ENCODE results near the gene MST1R. TPM values are rescaled to one million over a fixed set of nuclear protein-coding genes. Genes with fewer than 3 reads are reported as not detected.

The MST1R gene
- total RNA-seq, 1 experiment from 2014 or later = 39.0 TPM

DNA sequence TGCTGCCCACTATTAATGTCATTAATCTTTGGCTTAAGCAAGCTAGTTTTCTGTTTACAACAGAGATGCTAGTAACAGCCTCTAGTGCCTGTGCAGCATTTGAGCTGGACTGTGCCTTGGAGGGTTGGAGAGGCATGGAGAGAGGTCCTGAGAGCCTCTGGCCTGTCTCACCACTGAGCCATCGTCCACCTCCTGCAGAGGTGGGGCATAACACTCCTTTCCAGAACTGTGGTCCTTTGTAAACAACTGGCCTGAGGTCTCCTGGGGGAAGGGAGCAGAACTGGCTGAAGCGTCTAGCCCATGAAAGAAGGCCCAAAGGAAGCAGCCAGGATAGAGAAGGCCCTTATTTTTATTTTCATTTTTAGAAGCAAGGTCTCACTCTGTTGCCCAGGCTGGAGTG lies 24.0 kb downstream of the MST1R start:
- ChIA-PET POLR2A (ENCODE audit: unreplicated experiment) (interaction anchor here (0.6 kb wide), 1 partner anchor 39 kb away, joined by 3 read pairs; no protein-coding TSS in a partner anchor), CTCF (interaction anchor here (0.9 kb wide), 1 partner anchor 17 kb away, joined by 3 read pairs; no protein-coding TSS in a partner anchor)
- Histone ChIP-seq H3F3A (ENCODE audit: low read length, unreplicated experiment) (no peaks in the 10 kb centered on the region), H3K79me2 (ENCODE audit: low read length) (no peaks in the 10 kb centered on the region), H3K9me2 (replicated peaks; ENCODE audit: low read length) (no peaks in the 10 kb centered on the region), H2AFZ (ENCODE audit: low read length) (no peak overlapping the region), H4K20me1 (ENCODE audit: low read length) (no peaks in the 10 kb centered on the region), H3K4me1 (ENCODE audit: insufficient read depth, low read length) (no peaks in the 10 kb centered on the region), H3K4me2 (ENCODE audit: low read length) (no peak overlapping the region), H3K27ac (ENCODE audit: low read length) (no peak overlapping the region), H3K9me3 (ENCODE audit: low read length) (no peaks in the 10 kb centered on the region), H3K9ac (ENCODE audit: low read length) (no peak overlapping the region), H3K27me3 (ENCODE audit: low read length) (no peaks in the 10 kb centered on the region), H3K36me3 (ENCODE audit: low read depth, low read length) (no peaks in the 10 kb centered on the region), H3K4me3 (ENCODE audit: low read length) (no peak overlapping the region)
- ATAC-seq (no peak), DNase-seq (no peak)
- no peak for TF ChIP-seq EZH2 (IDR thresholded peaks at IDR 0.05; ENCODE audit: low read length, unreplicated experiment)
- no TSS peak for BruUV-seq (replicated peaks)
- intact Hi-C loops (cut with micrococcal nuclease) = no loop called here

DNA sequence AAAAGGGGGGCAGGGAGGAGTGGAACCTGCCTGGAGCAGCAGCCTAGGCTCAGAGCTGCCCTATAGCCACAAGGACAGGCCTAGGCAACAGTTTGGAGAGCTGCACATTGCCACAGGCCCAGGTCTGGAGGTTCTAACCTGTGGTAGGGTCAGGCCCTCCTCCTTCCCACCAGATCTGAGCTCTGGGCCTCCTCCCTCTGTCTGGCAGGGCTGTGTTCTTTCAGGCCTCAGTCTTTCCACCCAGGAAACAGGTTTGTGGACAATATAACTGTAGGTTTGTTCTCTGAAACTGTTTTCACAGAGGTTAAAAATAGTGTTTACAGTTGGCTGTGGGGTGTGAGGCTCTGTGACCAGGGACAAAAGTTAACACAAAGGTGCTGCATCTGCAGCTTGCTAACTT lies 25.0 kb downstream of the MST1R start:
- TF ChIP-seq, protein P1, sequence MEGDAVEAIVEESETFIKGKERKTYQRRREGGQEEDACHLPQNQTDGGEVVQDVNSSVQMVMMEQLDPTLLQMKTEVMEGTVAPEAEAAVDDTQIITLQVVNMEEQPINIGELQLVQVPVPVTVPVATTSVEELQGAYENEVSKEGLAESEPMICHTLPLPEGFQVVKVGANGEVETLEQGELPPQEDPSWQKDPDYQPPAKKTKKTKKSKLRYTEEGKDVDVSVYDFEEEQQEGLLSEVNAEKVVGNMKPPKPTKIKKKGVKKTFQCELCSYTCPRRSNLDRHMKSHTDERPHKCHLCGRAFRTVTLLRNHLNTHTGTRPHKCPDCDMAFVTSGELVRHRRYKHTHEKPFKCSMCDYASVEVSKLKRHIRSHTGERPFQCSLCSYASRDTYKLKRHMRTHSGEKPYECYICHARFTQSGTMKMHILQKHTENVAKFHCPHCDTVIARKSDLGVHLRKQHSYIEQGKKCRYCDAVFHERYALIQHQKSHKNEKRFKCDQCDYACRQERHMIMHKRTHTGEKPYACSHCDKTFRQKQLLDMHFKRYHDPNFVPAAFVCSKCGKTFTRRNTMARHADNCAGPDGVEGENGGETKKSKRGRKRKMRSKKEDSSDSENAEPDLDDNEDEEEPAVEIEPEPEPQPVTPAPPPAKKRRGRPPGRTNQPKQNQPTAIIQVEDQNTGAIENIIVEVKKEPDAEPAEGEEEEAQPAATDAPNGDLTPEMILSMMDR (conservative IDR thresholded peaks at IDR 0.05; ENCODE audit: low read depth, low read length) = no peak
- no peak for TF ChIP-seq EZH2 (IDR thresholded peaks at IDR 0.05; ENCODE audit: low read length, unreplicated experiment)
- no peak for TF ChIP-seq EZH2phosphoT487 (IDR thresholded peaks at IDR 0.05; ENCODE audit: borderline replicate concordance, low read length)
- Histone ChIP-seq H3K9me2 (replicated peaks; ENCODE audit: low read length) (no peaks in the 10 kb centered on the region), H3K4me3 (ENCODE audit: low read length) (no peak overlapping the region), H4K20me1 (ENCODE audit: low read length) (no peaks in the 10 kb centered on the region), H3K9ac (ENCODE audit: low read length) (no peak overlapping the region), H3K36me3 (ENCODE audit: low read depth, low read length) (no peaks in the 10 kb centered on the region), H3K4me1 (ENCODE audit: insufficient read depth, low read length) (no peaks in the 10 kb centered on the region), H3K4me2 (ENCODE audit: low read length) (no peak overlapping the region), H3K79me2 (ENCODE audit: low read length) (no peaks in the 10 kb centered on the region), H3K27ac (ENCODE audit: low read length) (no peak overlapping the region), H3K27me3 (ENCODE audit: low read length) (no peaks in the 10 kb centered on the region), H3F3A (ENCODE audit: low read length, unreplicated experiment) (no peaks in the 10 kb centered on the region), H3K9me3 (ENCODE audit: low read length) (no peaks in the 10 kb centered on the region), H2AFZ (ENCODE audit: low read length) (no peak overlapping the region)
- DNase-seq = no peak
- CTCF ChIA-PET = interaction anchor here (1.0 kb wide), 1 partner anchor 22 kb away, joined by 3 read pairs; no protein-coding TSS in a partner anchor
- BruUV-seq (replicated peaks) = no TSS peak
- POLR2A ChIA-PET (ENCODE audit: unreplicated experiment) = interaction anchor here (0.5 to 0.7 kb wide), 3 partner anchors 146 to 304 kb away, joined by 3 to 7 read pairs (median 6); no protein-coding TSS in a partner anchor
- no peak for ATAC-seq
- intact Hi-C loops (cut with micrococcal nuclease) = no loop called here

DNA sequence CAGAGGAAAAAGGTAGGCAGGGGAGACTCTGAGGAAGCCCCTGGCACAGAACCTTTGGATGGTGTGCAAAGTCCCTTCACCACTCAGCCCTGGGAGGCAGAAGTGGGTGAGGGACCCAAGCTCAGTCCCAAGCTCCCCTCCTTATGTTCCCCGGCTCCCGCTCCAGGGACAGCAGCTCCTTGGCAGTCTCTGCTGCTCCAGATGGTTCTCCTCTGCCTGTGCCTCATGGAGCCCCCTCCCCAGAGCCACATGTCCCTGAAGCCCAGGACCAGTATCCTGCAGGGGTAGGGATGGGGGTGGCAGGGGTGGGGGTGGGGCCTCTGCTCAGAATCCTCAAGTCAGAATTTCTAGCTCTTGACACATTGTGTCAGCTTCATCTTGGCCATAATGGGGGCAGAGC lies 26.0 kb downstream of the MST1R start:
- Histone ChIP-seq H2AFZ (ENCODE audit: low read length) (no peak overlapping the region), H3F3A (ENCODE audit: low read length, unreplicated experiment) (no peaks in the 10 kb centered on the region), H3K9ac (ENCODE audit: low read length) (no peak overlapping the region), H3K27me3 (ENCODE audit: low read length) (no peaks in the 10 kb centered on the region), H3K4me1 (ENCODE audit: insufficient read depth, low read length) (no peaks in the 10 kb centered on the region), H3K9me3 (ENCODE audit: low read length) (no peaks in the 10 kb centered on the region), H3K9me2 (replicated peaks; ENCODE audit: low read length) (no peaks in the 10 kb centered on the region), H4K20me1 (ENCODE audit: low read length) (no peaks in the 10 kb centered on the region), H3K4me3 (ENCODE audit: low read length) (no peak overlapping the region), H3K4me2 (ENCODE audit: low read length) (no peak overlapping the region), H3K36me3 (ENCODE audit: low read depth, low read length) (no peaks in the 10 kb centered on the region), H3K79me2 (ENCODE audit: low read length) (no peaks in the 10 kb centered on the region), H3K27ac (ENCODE audit: low read length) (no peak overlapping the region)
- ChIA-PET POLR2A (ENCODE audit: unreplicated experiment) (no interaction called here), CTCF (interaction anchor here (1.0 kb wide), 1 partner anchor 23 kb away, joined by 3 read pairs; no protein-coding TSS in a partner anchor)
- no peak for TF ChIP-seq EZH2 (IDR thresholded peaks at IDR 0.05; ENCODE audit: low read length, unreplicated experiment)
- no peak for TF ChIP-seq EZH2phosphoT487 (IDR thresholded peaks at IDR 0.05; ENCODE audit: borderline replicate concordance, low read length)
- TF ChIP-seq, protein P1 (conservative IDR thresholded peaks at IDR 0.05; ENCODE audit: low read depth, low read length) = no peak
- no peak for ATAC-seq
- intact Hi-C loops (cut with micrococcal nuclease) = no loop called here
- DNase-seq = no peak
- no TSS peak for BruUV-seq (replicated peaks)

All from PC-3 (cell line).